ENCODE data around the gene CSPG5.

The CSPG5 gene

GRCh38 chr3:47540281-47540680 is 38.4 kb downstream of the CSPG5 start:
- no peak for DNase-seq (ENCODE audit: low spot score)

GRCh38 chr3:47536967-47537366 is 41.7 kb downstream of the CSPG5 start:
- DNase-seq (ENCODE audit: low spot score), result no peak

- no peak for DNase-seq (ENCODE audit: low spot score)
Measured at GRCh38 chr3:47536221-47536891, 42.3 kb downstream of the CSPG5 start.

- DNase-seq (ENCODE audit: low spot score), result no peak
Measured at GRCh38 chr3:47533996-47534454, 44.6 kb downstream of the CSPG5 start.

GRCh38 chr3:47533481-47533880 is 45.2 kb downstream of the CSPG5 start:
- no peak for DNase-seq (ENCODE audit: low spot score)

GRCh38 chr3:47527952-47528725 is 50.5 kb downstream of the CSPG5 start:
- DNase-seq (ENCODE audit: low spot score), result no peak

- DNase-seq (ENCODE audit: low spot score), result no peak
Measured at GRCh38 chr3:47525617-47526016, 53.0 kb downstream of the CSPG5 start.

- DNase-seq (ENCODE audit: low spot score), result no peak
Measured at GRCh38 chr3:47523310-47524073, 55.2 kb downstream of the CSPG5 start.

GRCh38 chr3:47522082-47522987 is 56.3 kb downstream of the CSPG5 start:
- DNase-seq (ENCODE audit: low spot score), result peak; percentile 77

GRCh38 chr3:47520756-47521155 is 57.9 kb downstream of the CSPG5 start:
- no peak for DNase-seq (ENCODE audit: low spot score)

GRCh38 chr3:47517937-47518336 is 60.7 kb downstream of the CSPG5 start:
- no peak for DNase-seq (ENCODE audit: low spot score)

GRCh38 chr3:47515864-47516319 is 62.8 kb downstream of the CSPG5 start:
- no peak for DNase-seq (ENCODE audit: low spot score)

- DNase-seq (ENCODE audit: low spot score), result no peak
Measured at GRCh38 chr3:47515100-47515499, 63.6 kb downstream of the CSPG5 start.

- peak; percentile 94 for DNase-seq (ENCODE audit: low spot score)
Measured at GRCh38 chr3:47513125-47513929, 65.3 kb downstream of the CSPG5 start, which contains the start of gene ELP6. ELP6 (minus strand) TSS chr3:47513712; CDS start chr3:47513590, 122 bp downstream.

GRCh38 chr3:47512416-47513124 is 66.1 kb downstream of the CSPG5 start:
- DNase-seq (ENCODE audit: low spot score), result peak; percentile 19

Measured in kidney capillary endothelial cell (primary cell).